Measurements from ENCODE around the gene FAM168B. TPM values are rescaled to one million over a fixed set of nuclear protein-coding genes. Genes with fewer than 3 reads are reported as not detected.
"Not testable (repeated sequence)": the region's sequence is repeated elsewhere in the genome, so short reads cannot be mapped to it uniquely, and the experiment has no call there.

FAM168B gene
- total RNA-seq, 1 donor from 2014 or later = 214 TPM

DNA sequence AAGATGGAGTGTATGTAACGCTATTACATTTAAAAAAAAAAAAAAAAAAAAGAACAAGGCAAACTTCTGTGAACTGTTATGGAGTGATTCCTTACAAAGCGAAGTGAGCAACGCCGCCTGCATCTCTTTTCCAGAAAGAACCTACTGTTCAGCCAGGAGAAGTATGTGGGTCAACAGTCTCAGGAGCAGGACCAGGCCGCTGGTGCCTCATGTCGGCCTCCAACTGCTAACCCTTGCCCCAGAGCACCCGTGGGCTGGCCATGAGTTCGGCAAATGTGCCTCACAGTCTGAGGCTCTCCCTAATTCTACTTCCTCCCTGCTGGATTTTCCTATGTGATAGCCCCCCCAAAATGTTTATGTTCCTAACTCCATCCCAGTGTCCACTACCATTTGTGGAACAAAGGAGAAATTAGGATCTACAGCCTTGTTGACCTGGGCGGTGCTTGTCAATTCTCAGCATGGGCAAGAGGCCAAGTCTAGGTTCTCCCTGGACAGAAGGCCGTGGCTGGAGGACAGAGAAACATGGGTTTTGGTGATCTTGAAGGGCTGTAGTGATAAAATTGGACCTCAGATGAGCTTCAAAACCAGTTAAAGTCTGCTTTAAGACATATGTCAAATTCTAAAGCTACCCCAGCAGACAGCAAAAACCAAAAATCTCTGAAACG is 15.9 kb downstream of the FAM168B start:
- no peak for FAIRE-seq
- DNase-seq (ENCODE audit: low read depth) = no peak
- Histone ChIP-seq H3K4me3 (ENCODE audit: low read depth, low read length) (no peak overlapping the region), H3K36me3 (ENCODE audit: control insufficient read depth, insufficient read depth, low read length) (peaks cover 20% of the 10 kb centered on the region), H3K27me3 (ENCODE audit: control insufficient read depth, insufficient read depth, low read length) (no peaks in the 10 kb centered on the region)
- no peak for TF ChIP-seq CTCF (IDR thresholded peaks at IDR 0.05; ENCODE audit: insufficient read depth, low read length, severe bottlenecking)

GRCh38 chr2:131076707-131077106 is 16.6 kb downstream of the FAM168B start:
- H3K36me3 ChIP-seq (ENCODE audit: control insufficient read depth, insufficient read depth, low read length) = peaks cover 17% of the 10 kb centered on the region
- no peak for FAIRE-seq
- TF ChIP-seq CTCF (IDR thresholded peaks at IDR 0.05; ENCODE audit: insufficient read depth, low read length, severe bottlenecking) = no peak

GRCh38 chr2:131075578-131075977 is 17.7 kb downstream of the FAM168B start:
- DNase-seq (ENCODE audit: low read depth); FAIRE-seq; H3K4me3 ChIP-seq (ENCODE audit: low read depth, low read length); H3K27me3 ChIP-seq (ENCODE audit: control insufficient read depth, insufficient read depth, low read length): not testable (repeated sequence)
- peaks cover 20% of the 10 kb centered on the region for H3K36me3 ChIP-seq (ENCODE audit: control insufficient read depth, insufficient read depth, low read length)

More at GRCh38 chr2:131076707-131077106, 16.6 kb downstream of the FAM168B start:
- no peak overlapping the region for H3K4me3 ChIP-seq (ENCODE audit: low read depth, low read length)
- no peaks in the 10 kb centered on the region for H3K27me3 ChIP-seq (ENCODE audit: control insufficient read depth, insufficient read depth, low read length)
- DNase-seq (ENCODE audit: low read depth) = no peak

GRCh38 chr2:131068172-131068571 is 25.1 kb downstream of the FAM168B start:
- not testable (repeated sequence) for DNase-seq (ENCODE audit: low read depth); H3K27me3 ChIP-seq (ENCODE audit: control insufficient read depth, insufficient read depth, low read length); FAIRE-seq; H3K4me3 ChIP-seq (ENCODE audit: low read depth, low read length)
- H3K36me3 ChIP-seq (ENCODE audit: control insufficient read depth, insufficient read depth, low read length) = peaks cover 16% of the 10 kb centered on the region

- DNase-seq (ENCODE audit: low read depth) = no peak
- H3K36me3 ChIP-seq (ENCODE audit: control insufficient read depth, insufficient read depth, low read length) = peaks cover 16% of the 10 kb centered on the region
- no peak overlapping the region for H3K4me3 ChIP-seq (ENCODE audit: low read depth, low read length)
- FAIRE-seq = no peak
- TF ChIP-seq CTCF (IDR thresholded peaks at IDR 0.05; ENCODE audit: insufficient read depth, low read length, severe bottlenecking) = no peak
- H3K27me3 ChIP-seq (ENCODE audit: control insufficient read depth, insufficient read depth, low read length) = no peaks in the 10 kb centered on the region
Measured at GRCh38 chr2:131067465-131068125, 25.7 kb downstream of the FAM168B start.

DNA sequence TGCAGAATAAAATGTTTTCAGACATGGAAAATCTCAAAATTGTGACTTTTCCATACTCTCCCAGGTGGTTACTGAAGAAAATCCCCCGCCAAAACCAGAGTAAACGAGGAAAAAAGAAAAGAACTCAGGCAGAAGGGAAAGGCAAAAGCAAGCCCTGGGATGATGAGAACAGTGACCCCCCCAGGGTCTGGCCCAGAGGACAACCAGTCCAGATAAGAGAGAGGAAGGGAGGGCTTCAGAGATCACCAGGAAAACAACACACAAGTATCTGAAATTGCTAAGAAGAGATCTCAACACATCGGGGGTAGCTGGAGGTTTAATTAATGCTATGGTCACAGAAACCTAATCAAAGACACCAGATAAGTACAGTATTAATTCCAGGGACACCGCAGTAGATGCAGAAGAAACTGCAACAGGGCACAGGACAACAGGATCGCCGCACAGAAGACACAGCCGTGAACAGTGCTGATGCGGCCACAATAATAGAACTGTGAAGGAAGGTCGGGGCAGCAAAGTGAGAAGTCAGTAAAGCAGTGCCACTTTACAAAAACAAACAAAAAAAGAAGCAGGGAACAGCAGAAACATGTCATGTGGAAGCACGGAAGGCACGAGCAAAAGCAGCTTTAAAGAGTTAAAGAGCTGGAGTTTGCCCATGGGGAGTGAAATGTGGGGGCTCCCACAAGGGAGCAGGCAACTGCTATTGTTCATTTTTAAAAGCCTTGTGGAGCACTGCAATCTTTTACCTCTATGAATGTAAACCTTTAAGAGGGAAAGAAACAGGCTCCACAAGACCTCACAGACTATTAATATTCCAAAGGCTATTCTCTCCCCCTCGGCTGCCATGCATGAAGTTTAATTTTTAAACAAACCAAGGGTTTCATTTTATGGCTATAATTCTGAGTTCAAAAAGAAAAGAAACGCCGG is 28.4 kb downstream of the FAM168B start:
- FAIRE-seq = no peak
- no peak for TF ChIP-seq CTCF (IDR thresholded peaks at IDR 0.05; ENCODE audit: insufficient read depth, low read length, severe bottlenecking)
- DNase-seq (ENCODE audit: low read depth) = no peak
- Histone ChIP-seq H3K4me3 (ENCODE audit: low read depth, low read length) (no peak overlapping the region), H3K36me3 (ENCODE audit: control insufficient read depth, insufficient read depth, low read length) (peaks cover 10% of the 10 kb centered on the region), H3K27me3 (ENCODE audit: control insufficient read depth, insufficient read depth, low read length) (no peaks in the 10 kb centered on the region)

Measured in bronchial epithelial cell (primary cell).